Gastroesophageal sphincter (tissue), 3 donors: Measurements from ENCODE around the gene RASL12.

Source experiments
- POLR2A ChIP-seq, 2 donors: fragments of 450-650 bp; IDR thresholded peaks; one replicate each; pipeline ENCODE4 v1.6.1; 2017; ENCODE audit warnings: antibody characterized with exemption in 2 of 2, mild to moderate bottlenecking in 2 of 2, moderate library complexity in 1 of 2
- POLR2AphosphoS5 ChIP-seq: sonication (generic); formaldehyde crosslinking; IDR thresholded peaks from one replicate; pipeline ENCODE4 v1.6.1; 2017; ENCODE audit warnings: antibody characterized with exemption
- TF ChIP-seq, protein P1 (sequence below), 4 experiments: fragments of 200-600 bp in 2 of 4; fragments of 450-650 bp in 2 of 4; sonication (generic) in 1 of 4; IDR thresholded peaks; one replicate each; pipeline ENCODE4 v1.5.1; 2017 to 2019; ENCODE audit warnings: antibody characterized with exemption in 4 of 4, mild to moderate bottlenecking in 2 of 4, moderate library complexity in 2 of 4

DNA sequence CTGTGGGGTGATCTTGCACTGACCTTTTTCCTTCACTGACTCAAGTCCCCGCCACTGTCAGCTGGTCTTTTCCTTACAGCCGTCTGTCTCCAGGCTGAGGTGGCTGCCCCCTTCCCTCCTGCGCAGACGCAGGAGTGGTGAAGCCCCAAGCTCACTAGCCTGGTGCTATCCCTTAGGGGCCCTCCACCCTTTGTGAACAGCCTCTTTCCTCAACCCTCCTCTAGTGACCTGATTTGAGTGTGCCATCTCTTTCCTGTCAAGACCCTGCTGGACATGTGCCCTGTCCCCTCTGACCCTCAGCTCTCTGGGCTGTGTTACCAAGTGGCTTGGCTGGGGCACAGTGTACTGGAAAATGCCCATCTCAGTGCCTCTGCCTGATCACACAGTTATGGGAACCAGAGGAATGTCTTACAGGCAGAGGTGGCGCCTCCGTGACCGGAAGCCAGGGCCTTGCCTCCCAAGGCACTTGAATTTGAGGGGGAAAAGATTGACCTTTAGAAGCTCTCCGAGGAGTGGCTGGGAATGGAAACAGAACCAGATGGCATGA lies 17.5 kb upstream of the RASL12 start:
- TF ChIP-seq, protein P1, sequence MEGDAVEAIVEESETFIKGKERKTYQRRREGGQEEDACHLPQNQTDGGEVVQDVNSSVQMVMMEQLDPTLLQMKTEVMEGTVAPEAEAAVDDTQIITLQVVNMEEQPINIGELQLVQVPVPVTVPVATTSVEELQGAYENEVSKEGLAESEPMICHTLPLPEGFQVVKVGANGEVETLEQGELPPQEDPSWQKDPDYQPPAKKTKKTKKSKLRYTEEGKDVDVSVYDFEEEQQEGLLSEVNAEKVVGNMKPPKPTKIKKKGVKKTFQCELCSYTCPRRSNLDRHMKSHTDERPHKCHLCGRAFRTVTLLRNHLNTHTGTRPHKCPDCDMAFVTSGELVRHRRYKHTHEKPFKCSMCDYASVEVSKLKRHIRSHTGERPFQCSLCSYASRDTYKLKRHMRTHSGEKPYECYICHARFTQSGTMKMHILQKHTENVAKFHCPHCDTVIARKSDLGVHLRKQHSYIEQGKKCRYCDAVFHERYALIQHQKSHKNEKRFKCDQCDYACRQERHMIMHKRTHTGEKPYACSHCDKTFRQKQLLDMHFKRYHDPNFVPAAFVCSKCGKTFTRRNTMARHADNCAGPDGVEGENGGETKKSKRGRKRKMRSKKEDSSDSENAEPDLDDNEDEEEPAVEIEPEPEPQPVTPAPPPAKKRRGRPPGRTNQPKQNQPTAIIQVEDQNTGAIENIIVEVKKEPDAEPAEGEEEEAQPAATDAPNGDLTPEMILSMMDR (IDR thresholded peaks at IDR 0.05), result no peak
- TF ChIP-seq POLR2A (IDR thresholded peaks at IDR 0.05), result no peak
- TF ChIP-seq POLR2AphosphoS5, result peak; percentile 78
